Stimulated activated CD8-positive, alpha-beta memory T cell treated with anti-CD3 and anti-CD28 coated beads, Interleukin-2, amount 100 ng/mL, for 48 hours (primary cell): ENCODE results near the gene RAB22A.
A peak's percentile ranks its signal among the peaks of the same experiment; 100 is the strongest.

ENCODE experiments used
- DNase-seq, 2 donors: peaks; one replicate each; pipeline ENCODE4 v3.0.0-alpha.2; 2020; ENCODE audit warnings: low read depth in 2 of 2

Gene RAB22A

DNA sequence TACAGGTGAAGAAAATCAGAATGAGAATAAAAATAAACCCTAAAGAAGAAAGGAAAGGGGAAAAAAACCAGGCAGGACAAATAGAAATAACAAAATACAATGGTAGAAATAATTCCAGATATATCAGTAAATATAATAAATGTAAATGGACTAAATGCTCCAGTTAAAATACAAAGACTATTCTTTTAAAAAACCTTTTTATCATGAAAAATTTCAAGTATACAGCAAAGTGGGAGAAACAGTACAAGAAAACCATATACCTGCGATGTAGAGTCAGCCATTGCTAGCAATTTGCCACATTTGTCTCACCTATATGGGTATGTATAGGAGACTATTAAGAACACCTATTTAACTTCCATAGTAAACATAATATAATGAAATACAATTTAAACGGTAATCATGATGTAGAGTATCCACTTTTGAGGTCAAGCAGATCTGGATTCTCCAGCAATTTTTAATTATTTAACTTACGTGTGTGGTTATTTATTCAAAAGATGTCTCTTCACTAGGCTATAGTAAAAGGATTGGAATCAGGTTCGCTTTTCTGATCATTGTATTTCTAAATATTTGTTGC lies 78.6 kb downstream of the RAB22A start:
- no peak for DNase-seq

DNA sequence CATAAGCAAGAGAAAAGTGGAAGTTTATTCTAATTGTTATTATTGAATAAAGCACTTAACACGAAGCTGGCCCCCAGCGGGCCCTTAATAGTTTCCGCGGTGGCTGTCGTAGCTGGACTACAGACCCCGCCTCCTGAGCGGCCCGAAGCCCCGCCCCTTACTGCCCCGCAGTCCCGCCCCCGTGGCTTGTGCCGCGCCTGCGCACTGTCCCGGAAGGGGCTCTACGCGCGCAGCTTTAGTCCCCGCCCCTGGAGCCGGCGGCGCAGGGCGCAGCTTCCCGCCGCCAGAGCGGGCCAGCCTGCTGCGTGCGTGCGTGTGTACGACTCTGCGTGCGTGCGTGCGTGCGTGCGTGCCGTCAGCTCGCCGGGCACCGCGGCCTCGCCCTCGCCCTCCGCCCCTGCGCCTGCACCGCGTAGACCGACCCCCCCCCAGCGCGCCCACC lies 79.4 kb downstream of the RAB22A start, which contains the start of gene VAPB:
VAPB (plus strand) TSS at position 348 of the 442 bp plus-strand sequence. CDS start 231 bp downstream, outside the sequence.
- peak; percentile 91 to 96 for DNase-seq

DNA sequence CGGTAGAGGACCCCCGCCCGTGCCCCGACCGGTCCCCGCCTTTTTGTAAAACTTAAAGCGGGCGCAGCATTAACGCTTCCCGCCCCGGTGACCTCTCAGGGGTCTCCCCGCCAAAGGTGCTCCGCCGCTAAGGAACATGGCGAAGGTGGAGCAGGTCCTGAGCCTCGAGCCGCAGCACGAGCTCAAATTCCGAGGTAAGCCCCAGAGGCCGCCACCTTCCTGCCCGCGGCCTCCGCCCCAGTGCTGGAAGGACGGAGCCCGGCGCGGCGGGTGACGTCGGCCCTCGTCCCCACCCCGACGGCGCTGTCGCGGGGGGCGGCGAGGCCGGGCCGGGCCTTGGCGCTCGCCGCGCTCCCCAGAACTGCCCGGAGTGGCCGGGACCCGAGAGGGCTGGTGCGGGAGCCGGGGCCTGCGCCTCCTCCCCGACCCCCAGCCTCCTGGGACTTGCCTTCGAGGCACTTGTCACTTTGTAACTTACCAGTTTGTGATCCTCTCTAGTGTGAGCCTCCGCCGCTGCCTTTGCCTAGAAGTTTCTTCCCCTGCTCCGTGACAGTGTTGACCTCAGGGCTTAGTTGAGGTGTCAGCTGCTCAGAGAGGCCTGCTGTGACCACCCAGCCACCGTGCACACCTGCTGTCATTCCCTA lies 79.9 kb downstream of the RAB22A start:
- peak in 1 of 2 donors; percentile 3 for DNase-seq

DNA sequence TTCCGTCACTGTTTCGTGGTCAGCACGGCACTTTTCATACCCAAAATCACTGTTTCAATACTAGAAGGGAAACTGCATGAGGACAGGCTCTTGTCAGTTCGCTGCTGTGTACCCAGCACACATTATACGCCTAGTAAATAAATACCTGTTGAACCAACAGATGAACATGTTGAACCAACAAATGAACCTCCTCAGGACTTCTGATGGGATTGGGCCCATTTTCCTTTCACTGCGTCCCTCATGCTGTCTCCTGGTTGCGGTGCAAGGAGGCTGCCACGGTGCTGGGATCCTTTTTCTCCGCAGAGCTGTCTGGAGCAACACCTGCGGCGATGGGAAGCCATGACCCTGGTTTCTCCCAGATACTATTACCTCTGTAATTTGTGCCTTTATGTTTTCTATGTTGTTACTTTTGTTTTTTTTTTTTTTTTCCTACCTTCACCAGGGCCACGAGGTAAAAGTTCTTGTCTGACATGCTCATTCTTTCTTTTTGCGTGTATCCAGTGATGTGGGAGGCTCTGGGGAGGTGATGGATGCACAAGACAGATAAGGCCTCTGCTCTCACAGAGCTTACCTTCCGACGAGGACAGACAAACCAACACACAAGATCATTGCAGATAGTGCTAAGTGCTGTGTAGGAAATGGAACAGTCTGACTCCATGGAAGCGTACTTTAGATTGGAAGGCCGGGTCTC lies 80.6 kb downstream of the RAB22A start:
- DNase-seq, result no peak

DNA sequence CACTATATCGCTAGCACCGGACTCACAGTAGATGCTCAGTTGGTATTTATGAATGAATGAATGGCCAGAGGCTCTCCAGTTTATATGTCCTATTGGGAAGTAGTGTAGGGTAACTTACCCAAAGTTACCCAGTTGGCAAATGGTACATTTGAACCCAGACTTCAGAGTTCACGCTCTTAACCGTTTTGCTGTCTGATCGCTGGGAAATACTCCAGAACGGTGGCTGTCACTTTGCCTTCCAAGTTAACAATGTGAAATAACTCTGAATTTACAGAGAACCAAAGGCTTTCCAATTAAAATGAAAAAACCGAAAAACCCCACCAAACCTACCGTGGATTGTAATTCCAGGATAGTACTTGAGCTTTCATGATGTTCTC lies 81.1 kb downstream of the RAB22A start:
- DNase-seq, result no peak

DNA sequence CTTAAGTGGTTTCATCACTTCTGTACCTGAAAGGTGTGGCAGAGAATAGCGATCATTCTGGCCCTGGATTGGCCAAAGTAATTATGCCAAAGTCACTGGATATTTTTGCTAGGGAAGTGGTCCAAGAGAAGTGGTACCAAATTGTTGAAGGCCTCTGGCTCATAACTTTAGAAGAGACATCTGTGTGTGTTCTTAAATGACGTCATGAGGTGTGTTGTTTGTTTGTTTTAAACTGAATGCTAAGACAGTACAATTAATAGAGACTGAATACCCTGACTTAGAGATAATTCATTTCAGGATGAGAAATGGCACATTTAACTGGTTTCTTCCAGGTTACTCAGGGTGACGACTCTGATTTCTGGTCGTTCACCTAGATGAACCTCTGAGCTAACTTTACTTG lies 82.8 kb downstream of the RAB22A start:
- no peak for DNase-seq

DNA sequence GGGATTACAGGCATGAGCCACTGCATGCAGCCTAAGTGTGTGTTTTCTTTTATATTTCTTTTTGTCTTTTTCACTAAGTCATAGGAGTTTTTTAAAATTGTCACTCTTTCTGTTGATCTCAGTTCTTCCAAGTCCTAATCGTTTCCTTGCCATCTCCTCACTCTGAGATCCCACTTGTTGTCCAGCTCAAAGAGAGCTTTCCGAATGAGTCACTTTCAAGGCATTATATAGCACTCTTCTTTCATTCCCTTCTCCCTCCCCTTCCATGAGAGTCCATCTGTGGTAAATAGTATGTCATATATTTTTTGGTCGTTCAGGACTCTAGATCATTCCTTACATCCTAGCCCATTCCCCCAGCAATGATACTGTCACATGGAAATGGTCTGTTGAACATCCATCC lies 83.8 kb downstream of the RAB22A start:
- DNase-seq, result no peak

DNA sequence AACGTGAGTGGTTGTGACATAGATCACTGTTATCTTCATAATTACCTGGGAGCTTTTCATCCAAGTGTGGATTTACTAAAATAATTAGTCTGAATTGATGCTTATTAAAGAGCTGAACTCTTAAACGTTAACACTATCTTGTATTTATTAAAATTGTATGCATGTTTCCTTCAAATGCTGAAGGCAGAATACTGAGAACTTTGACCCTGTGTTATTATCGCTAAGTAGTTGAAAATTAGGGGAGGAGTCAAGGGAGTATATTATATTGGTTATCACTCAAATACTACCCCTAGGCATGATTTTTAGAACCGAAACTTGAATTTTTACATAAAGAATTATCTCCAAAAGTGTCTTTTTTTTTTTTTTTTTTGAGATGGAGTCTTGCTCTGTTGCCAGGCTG lies 85.3 kb downstream of the RAB22A start:
- DNase-seq, result no peak

DNA sequence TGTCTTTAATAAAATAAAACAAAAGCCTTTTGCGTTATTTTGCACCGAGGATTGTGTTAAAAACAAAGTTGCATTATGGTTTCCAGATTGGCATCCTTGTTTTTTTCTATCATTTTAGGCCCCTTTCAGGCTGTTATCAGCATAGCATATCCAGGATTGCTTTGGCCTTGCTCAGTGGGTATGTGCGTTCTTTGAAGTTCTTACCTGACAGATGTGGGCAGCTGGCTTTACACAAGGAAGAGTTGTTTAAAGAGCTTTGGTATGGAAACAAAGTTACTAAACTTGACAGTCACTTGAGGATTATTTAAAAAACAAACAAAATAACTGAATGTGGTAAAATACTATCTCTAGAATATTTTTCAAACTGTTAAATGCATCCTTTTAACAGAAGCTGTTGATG lies 86.1 kb downstream of the RAB22A start:
- no peak for DNase-seq

DNA sequence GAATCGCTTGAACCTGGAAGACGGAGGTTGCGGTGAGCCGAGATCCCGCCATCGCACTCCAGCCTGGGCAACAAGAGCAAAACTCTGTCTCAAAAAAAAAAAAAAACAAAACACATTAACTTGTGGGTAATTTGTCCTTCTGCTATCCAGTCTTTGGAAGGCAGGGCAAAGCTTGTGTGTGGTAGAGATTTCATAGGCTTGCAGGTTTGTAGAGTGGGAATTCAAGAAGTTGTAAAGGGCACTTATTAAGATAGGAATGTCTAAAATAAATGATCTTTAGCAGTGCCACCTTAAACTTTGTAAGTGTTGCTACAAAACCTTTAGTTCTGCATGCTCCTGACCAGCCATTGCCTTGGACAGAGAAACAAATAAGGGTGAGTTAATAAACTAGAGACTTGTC lies 87.9 kb downstream of the RAB22A start:
- no peak for DNase-seq

DNA sequence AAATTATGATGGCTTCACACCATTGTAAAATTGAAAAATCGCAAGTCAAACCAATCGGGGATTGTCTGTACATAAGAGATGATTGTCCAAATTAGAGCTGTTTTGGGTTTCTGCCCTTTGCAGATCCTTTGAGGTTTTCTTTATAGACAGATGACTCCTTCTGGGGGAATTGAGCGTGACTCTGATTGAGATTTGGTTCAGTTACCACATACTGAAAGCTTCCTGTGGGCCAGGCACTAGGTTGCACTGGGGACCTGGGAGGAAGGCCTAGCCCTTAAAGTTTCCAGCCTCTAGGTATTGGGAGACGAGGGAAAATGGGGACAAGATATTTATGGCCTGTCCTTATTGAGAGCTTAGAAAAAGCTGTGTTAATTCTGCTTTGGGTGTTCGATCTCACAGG lies 88.7 kb downstream of the RAB22A start:
- DNase-seq, result no peak

DNA sequence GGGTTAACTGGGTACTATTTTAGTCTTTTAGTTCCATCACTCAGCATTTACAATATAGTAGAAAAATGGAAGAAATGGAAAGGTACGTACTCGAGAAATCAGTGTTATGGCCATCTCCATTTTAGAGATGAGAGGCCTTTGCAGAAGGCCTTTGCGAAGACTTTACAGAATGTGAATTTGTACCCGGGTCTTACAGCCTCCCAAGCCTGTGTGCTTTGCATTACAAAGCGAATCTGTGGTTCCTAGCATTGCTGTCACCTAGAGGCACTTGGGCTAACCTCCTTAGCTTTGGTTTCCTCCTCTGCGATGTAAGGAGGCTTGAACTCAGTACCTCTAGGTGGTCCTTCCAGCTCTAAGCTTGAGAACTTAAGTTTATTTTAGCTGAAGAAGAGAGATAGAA lies 90.4 kb downstream of the RAB22A start:
- no peak for DNase-seq

DNA sequence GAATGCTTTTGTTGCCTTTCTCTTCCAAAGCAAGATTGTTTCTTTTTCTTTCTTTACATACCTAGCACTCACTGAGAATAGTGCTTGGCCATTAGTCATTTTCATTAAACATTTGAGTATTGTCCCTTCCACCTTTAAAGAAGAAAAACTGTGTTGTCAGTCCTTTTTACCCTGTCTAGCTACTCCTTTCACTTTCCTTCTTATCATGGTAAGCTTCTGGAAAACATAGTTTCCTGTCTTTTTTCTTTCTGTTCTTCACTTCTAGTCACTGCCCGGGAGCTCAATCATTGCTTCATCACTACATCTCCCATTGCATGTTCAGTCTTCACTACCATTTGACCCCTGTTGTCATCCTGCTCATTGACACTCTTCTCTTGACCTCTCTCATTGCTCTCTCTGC lies 91.6 kb downstream of the RAB22A start:
- no peak for DNase-seq

DNA sequence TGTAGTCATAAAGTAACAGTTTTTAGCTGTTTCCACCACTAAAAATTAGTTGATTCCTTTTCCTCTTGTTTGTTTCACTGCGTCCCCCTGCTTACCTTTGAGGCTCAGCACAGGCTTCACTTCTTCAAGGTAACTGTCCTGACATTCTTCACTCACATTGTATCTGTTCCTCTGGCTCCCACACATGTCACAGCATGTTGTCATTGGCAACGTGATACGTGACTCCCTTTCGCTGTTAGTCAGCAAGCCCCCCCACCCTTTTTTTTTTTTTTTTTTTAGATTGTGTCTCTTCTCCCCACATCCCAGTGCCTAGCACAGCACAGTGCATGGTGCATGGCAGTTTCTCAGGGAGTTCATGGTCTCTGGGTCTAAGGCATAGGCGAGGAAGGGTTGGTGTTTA lies 92.8 kb downstream of the RAB22A start:
- no peak for DNase-seq

DNA sequence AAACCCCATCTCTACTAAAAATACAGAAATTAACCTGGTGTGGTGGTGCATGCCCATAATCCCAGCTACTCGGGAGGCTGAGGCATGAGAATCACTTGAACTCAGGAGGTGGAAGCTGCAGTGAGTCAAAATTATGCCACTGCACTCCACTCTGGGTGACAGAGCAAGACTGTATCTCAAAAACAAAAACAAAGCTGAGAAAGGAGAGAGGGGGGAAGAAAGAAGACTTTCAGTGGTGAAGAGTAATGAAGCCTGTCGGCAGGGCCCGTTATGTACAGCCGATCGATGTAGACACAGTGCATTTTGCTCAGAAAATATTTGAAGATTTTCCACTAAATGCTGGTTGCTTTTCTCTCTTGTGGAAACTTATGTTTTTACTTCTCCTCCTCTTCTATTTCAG lies 93.3 kb downstream of the RAB22A start:
- DNase-seq, result no peak

DNA sequence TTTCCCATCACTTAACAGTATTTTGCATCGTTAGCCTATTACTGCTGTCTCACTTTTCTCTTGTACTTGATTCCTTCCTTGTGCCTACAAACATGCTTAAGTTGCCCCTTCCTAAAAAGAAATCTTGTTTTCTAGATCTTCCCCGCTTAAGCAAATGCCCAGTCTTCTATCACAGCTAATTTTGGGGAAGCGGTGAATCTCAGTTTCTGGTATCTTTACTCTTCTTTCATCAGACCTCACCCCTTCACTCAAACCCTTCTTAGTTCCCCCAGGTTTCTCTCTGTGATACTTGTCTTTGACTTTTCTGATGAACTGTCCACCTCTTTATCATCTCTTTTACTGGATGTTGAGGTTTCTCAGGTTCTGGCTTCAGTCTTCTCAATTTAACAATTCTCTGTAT lies 93.8 kb downstream of the RAB22A start:
- no peak for DNase-seq

DNA sequence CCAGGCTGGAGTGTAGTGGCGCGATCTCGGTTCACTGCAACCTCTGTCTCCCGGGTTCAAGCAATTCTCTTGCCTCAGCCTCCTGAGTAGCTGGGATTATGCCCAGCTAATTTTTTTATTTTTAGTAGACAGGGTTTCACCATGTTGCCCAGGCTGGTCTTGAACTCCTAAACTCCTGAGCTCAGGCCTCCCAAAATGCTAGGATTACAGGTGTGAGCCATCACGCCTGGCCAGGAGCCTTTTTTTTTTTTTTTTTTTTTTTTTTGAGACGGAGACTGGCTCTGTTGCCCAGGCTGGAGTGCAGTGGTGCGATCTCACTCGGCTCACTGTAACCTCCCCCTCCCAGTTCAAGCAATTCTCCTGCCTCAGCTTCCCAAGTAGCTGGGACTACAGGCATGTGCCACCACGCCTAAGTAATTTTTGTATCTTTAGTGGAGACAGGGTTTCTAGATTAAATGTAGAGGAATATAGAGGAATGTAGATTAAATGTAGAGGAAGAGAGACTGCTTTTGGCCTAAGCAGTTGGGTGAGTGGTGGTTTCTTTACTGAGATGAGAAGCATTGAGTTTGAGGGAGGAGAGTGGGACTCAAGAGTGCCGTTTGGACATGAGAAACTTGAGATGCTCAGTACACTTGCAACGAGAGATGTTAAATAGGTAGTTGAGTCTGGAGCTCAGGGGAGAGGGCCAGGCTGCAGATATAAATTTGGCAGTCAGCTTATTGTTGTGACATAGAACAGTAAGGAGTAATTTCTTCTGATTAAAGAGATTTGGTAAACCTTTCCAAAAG lies 96.2 kb downstream of the RAB22A start:
- DNase-seq, result no peak

DNA sequence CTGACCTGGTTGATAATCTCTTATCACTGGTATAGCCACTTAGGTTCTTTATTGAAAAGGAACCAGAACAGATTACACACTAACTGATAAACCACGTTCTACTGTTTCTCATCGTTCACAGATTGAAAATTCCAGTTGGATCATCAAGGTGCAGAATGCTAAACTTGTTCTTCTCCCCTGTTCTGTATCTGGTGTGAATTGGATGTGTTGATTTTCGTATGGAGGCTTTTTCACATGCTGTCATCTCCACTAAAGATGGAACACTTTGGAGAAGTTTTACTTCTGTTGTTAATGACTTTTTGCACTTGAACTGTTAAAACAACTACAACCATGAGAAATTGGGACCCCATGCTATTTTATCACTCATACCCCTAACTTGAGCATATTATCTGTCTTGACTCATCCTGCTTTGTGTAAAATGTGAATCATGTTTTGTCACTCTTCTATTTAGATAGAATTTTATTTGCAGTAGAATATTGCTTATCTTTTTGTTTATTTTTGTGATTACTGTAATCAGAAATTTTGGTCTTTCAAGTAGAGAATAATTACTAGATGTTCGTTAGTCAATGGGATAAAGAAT lies 97.0 kb downstream of the RAB22A start:
- no peak for DNase-seq

DNA sequence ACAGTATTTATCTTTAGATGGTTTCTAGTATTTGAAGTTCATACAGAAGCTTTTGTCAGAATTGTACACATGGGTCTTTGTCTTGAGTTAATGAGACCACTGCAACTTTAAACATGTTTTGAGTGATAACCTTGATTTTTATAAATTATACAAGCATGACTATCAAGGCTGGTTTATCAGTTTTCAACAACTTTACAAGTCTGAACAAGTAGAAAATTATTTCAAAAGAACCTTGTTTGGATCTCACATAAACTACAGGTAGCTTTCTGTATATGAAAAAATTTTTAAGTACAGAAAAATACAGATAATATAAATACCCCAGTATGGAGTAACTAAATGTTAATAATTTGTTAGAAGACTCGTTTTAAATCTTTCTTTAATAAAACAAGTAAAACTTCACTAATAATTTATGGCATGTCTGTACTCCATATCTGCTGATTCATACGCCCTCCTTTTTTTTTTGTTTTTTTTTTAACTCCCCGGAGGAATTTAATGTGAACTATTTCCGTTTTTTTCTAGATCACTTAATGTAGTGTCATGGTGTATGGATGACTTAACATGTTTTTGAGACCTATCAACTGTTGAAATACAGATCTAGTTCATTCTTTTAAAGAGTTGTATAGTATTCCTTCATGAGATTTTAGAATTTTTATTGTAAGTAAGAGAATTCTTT lies 97.8 kb downstream of the RAB22A start:
- no peak for DNase-seq

DNA sequence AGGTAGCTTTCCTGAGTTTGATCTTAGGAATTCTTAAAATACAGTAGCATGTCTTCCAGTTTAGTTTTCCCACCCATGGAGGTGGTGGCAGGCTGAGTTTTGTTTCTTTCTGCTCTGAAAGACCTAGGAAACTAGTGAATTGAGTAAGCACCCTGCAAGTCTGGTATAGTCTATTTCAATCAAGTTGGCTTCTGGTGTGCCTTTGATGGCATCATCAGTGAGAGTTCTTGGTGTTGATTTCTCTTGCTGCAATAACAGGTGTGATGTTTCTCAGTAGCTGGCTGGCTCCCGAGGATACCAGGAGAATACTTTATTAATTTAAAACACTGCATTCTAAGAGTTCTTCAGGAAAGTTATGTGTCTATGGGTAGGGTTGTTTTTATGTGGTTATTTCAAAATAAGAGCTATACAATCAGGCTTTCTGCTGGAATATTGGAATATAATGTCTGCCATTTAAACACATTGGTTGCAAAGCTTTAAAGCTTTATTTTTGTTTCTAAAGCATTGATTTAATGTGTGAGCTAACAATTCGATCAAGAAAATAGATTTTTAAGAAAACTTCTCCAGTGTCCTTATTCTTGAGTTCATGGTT lies 98.5 kb downstream of the RAB22A start:
- DNase-seq, result no peak

DNA sequence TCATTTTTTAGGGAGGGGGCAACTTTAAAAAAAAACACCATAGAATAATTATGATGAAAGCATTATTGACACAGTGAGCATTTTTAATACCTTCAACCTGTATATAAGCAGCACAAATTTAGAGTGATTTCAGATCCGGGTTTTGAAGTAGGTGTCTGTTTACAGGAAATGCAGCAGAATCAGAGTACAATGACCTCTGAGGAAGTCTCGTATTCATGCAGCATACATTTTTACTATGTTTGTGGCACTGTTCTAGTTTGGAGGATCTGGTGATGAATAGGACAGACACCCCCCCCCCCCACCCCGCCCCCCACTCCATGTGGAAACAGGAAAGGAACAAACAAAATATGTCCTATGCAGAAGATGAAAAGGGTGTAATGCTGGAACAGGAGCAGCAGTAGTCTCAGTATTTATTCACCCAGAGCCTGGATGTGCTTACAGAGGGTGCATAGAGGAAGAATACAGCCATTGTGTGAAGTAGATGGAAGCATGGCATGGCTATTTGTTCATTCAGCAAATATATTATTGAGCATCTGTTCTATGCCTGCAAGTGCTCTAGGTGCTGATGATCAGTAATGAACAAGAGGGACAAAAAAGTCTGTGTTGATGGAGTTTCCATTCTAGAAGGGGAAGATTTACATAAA lies 99.2 kb downstream of the RAB22A start:
- no peak for DNase-seq
